Lower leg skin (tissue), 3 donors: Measurements from ENCODE around the gene ZNF280C.

Experiments used
- POLR2A ChIP-seq, 2 donors: fragments of 450-650 bp; IDR thresholded peaks; one replicate each; pipeline ENCODE4 v1.6.1; 2016 to 2017; ENCODE audit warnings: antibody characterized with exemption in 2 of 2, mild to moderate bottlenecking in 1 of 2, moderate library complexity in 1 of 2
- TF ChIP-seq, protein P1 (sequence below), 3 donors: fragments of 450-650 bp; IDR thresholded peaks; one replicate each; pipeline ENCODE4 v1.5.1; 2016; ENCODE audit warnings: antibody characterized with exemption in 3 of 3, mild to moderate bottlenecking in 3 of 3, moderate library complexity in 2 of 3

DNA sequence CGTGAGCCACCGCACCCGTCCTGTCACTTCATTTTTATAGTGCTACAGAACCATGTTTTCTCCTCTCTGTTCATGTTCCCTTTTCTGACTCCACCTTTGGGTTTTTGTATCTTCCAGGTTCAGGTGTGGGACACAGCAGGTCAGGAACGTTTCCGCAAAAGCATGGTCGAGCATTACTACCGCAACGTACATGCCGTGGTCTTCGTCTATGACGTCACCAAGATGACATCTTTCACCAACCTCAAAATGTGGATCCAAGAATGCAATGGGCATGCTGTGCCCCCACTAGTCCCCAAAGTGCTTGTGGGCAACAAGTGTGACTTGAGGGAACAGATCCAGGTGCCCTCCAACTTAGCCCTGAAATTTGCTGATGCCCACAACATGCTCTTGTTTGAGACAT, 84.5 kb downstream of the ZNF280C start:
- TF ChIP-seq, protein P1, sequence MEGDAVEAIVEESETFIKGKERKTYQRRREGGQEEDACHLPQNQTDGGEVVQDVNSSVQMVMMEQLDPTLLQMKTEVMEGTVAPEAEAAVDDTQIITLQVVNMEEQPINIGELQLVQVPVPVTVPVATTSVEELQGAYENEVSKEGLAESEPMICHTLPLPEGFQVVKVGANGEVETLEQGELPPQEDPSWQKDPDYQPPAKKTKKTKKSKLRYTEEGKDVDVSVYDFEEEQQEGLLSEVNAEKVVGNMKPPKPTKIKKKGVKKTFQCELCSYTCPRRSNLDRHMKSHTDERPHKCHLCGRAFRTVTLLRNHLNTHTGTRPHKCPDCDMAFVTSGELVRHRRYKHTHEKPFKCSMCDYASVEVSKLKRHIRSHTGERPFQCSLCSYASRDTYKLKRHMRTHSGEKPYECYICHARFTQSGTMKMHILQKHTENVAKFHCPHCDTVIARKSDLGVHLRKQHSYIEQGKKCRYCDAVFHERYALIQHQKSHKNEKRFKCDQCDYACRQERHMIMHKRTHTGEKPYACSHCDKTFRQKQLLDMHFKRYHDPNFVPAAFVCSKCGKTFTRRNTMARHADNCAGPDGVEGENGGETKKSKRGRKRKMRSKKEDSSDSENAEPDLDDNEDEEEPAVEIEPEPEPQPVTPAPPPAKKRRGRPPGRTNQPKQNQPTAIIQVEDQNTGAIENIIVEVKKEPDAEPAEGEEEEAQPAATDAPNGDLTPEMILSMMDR (IDR thresholded peaks at IDR 0.05): no peak
- TF ChIP-seq POLR2A (IDR thresholded peaks at IDR 0.05): no peak
